ENCODE measurements around the gene BTBD19.

DNA sequence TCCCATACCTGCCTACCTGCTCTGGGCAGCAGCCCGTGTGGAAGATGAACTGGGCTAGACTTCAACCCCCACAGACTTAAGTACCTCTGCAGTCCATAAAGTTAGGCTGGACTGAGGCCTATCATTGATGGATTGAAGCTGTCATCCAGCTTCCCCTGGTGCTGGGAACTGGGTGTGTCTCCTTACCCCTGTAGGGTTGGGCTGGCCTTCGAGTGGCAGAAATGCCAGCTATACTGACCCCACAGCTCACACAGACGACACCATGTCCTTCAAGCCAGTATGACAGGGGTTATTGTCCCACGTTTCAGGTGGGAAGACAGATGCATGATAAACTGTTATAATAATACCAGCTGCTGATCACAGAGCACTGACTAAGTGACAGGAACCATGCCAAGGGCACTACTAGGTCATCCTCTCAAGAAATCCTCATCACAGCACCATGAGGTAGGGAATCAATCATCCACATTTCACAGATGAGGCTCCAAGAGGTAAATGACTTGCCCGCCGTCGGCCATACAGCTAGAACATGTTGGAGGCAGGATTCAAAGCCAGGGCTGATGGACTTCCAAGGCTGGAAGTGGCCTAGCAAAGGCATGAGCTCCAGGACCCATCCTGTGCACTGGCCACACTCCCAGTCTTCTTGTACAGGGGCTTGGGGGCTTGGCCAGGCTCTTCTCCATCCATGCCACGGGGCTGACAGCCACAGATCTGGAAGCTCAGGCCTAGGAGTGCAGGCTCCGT, 20.0 kb upstream of the BTBD19 start, which contains the start of gene BEST4:
- TF ChIP-seq, protein P1, sequence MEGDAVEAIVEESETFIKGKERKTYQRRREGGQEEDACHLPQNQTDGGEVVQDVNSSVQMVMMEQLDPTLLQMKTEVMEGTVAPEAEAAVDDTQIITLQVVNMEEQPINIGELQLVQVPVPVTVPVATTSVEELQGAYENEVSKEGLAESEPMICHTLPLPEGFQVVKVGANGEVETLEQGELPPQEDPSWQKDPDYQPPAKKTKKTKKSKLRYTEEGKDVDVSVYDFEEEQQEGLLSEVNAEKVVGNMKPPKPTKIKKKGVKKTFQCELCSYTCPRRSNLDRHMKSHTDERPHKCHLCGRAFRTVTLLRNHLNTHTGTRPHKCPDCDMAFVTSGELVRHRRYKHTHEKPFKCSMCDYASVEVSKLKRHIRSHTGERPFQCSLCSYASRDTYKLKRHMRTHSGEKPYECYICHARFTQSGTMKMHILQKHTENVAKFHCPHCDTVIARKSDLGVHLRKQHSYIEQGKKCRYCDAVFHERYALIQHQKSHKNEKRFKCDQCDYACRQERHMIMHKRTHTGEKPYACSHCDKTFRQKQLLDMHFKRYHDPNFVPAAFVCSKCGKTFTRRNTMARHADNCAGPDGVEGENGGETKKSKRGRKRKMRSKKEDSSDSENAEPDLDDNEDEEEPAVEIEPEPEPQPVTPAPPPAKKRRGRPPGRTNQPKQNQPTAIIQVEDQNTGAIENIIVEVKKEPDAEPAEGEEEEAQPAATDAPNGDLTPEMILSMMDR (IDR thresholded peaks at IDR 0.05; ENCODE audit: borderline replicate concordance, extremely low read depth, low read length, poor library complexity, severe bottlenecking), result no peak
- no peak for TF ChIP-seq EZH2 (IDR thresholded peaks at IDR 0.05; ENCODE audit: borderline replicate concordance, low read depth, low read length, severe bottlenecking)
